ENCODE measurements around the gene NUP214. TPM values are rescaled to one million over a fixed set of nuclear protein-coding genes. Genes with fewer than 3 reads are reported as not detected.

NUP214 gene
- total RNA-seq, 2 donors from 2014 or later, result 44.3 to 55.0 TPM

DNA sequence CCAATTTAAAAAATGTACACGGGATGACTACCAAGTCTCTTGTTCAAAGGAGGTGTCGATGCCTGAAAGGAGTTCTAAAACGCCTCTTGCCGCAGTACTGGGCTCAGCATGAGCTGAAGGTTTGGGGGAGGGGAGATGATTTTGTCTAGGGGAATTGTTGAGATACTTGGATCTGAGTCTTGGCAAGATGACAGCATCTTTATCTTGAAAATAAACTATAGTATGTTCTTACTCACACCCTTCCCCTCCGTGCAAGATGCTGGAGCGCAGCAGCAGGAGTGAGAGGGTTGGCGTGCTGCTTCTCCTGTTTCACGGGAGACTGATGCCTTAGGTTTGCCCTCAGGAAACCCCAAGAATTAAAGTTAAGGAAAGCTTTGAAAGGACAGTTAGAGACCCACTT is 103.6 kb downstream of the NUP214 start:
- H3K4me3 ChIP-seq, result no peak overlapping the region
- peaks cover 0 to 7% of the 10 kb centered on the region in 2 donors for H3K4me1 ChIP-seq (ENCODE audit: control insufficient read depth in 1 of 2, low read depth in 2 of 2)
- H3K36me3 ChIP-seq, result peaks cover 26% of the 10 kb centered on the region
- no peaks in the 10 kb centered on the region for H3K9me3 ChIP-seq
- no peak overlapping the region for H3K27ac ChIP-seq
- no peak for ATAC-seq (ENCODE audit: insufficient number of reproducible peaks, low FRiP score, low read depth)
- TF ChIP-seq, protein P1, sequence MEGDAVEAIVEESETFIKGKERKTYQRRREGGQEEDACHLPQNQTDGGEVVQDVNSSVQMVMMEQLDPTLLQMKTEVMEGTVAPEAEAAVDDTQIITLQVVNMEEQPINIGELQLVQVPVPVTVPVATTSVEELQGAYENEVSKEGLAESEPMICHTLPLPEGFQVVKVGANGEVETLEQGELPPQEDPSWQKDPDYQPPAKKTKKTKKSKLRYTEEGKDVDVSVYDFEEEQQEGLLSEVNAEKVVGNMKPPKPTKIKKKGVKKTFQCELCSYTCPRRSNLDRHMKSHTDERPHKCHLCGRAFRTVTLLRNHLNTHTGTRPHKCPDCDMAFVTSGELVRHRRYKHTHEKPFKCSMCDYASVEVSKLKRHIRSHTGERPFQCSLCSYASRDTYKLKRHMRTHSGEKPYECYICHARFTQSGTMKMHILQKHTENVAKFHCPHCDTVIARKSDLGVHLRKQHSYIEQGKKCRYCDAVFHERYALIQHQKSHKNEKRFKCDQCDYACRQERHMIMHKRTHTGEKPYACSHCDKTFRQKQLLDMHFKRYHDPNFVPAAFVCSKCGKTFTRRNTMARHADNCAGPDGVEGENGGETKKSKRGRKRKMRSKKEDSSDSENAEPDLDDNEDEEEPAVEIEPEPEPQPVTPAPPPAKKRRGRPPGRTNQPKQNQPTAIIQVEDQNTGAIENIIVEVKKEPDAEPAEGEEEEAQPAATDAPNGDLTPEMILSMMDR (IDR thresholded peaks at IDR 0.05), result no peak
- DNase-seq (ENCODE audit: low spot score), result no peak
- no peaks in the 10 kb centered on the region for H3K27me3 ChIP-seq (replicated peaks; ENCODE audit: insufficient read depth)

DNA sequence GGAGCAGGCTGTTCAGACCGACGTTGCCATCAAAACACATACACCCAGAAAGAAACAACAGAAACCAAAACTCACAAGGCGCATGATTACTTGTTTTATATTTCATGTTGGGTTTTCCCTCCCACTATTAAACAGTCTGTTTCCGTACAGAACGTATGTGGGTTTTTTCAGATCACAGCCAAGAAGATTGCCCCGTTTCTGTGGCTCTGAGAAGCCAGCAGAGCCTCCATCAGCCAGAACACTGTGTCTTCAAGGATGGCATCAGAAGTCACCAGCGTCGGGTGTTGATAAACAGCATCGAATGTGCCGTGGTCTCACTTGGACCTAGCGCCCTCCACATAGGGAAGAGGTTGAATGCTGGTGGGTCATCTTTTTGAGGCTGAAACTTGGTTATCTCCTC is 108.2 kb downstream of the NUP214 start:
- peaks cover 24% of the 10 kb centered on the region for H3K36me3 ChIP-seq
- H3K27me3 ChIP-seq (replicated peaks; ENCODE audit: insufficient read depth), result no peaks in the 10 kb centered on the region
- peaks cover 8 to 16% of the 10 kb centered on the region in 2 donors for H3K4me1 ChIP-seq (ENCODE audit: control insufficient read depth in 1 of 2, low read depth in 2 of 2)
- ATAC-seq (ENCODE audit: insufficient number of reproducible peaks, low FRiP score, low read depth) (no peak), DNase-seq (ENCODE audit: low spot score) (no peak)
- H3K27ac ChIP-seq, result no peak overlapping the region
- H3K4me3 ChIP-seq, result no peak overlapping the region
- no peaks in the 10 kb centered on the region for H3K9me3 ChIP-seq
- TF ChIP-seq, protein P1 (IDR thresholded peaks at IDR 0.05), result no peak

DNA sequence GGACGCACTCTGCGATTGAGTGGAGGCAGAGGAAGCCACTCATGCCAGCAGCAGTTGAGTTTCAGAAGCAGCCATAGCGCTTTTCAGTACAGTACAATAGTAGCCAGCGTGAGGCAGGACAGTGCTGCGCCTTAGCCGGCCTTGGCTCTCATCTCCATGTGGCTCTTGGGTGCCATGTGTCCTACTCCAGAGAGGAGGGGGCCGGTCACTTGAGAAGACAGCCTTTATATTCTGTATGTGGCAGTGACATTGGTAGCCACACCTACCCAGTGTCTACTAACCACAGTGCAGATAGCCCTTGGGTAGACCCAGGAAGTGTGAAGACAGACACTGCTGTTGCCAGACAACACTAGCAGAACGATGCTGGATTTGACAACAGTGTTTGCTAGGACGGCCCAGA is 108.6 kb downstream of the NUP214 start:
- Histone ChIP-seq H3K4me1 (ENCODE audit: control insufficient read depth in 1 of 2, low read depth in 2 of 2) (peaks cover 8 to 20% of the 10 kb centered on the region in 2 donors), H3K36me3 (peaks cover 20% of the 10 kb centered on the region), H3K27ac (no peak overlapping the region), H3K9me3 (no peaks in the 10 kb centered on the region), H3K27me3 (replicated peaks; ENCODE audit: insufficient read depth) (no peaks in the 10 kb centered on the region), H3K4me3 (no peak overlapping the region)
- TF ChIP-seq, protein P1 (IDR thresholded peaks at IDR 0.05), result no peak
- DNase-seq (ENCODE audit: low spot score) (no peak), ATAC-seq (ENCODE audit: insufficient number of reproducible peaks, low FRiP score, low read depth) (no peak)

DNA sequence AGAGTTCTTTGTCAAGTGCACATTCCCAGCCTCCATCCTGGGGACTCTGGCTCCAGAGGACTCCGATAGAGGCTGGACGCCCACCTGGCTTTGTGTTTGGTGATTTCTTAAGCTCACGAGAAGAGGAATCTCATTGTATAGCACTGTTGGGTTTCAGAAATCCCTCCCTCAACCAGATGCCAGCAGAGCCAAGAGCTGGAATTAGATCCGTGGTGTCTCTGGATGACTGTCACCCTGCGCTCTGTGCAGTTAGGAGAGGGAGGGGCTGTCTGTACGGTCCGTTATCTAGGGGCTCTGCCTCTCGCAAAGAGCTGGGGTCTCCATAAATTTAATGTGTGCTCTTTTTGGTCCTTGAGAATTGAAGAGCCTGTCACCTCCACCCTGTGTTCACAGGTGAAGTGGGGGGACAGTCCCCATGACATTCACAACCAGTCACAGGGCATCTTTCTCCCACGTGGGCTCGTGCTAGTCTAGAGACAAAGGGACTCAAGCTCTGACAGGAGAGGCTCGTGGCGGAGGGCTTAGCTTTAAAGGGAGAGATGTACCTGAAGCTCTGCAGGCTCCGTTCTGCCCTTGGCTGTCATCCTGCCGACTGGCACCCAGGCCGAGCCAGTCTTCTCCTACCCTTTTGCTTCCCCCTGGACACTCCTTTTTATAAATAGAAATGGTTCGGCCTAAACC is 109.6 kb downstream of the NUP214 start:
- H3K36me3 ChIP-seq, result peaks cover 20% of the 10 kb centered on the region
- peaks cover 8 to 20% of the 10 kb centered on the region in 2 donors for H3K4me1 ChIP-seq (ENCODE audit: control insufficient read depth in 1 of 2, low read depth in 2 of 2)
- DNase-seq (ENCODE audit: low spot score) (no peak), ATAC-seq (ENCODE audit: insufficient number of reproducible peaks, low FRiP score, low read depth) (no peak)
- no peaks in the 10 kb centered on the region for H3K9me3 ChIP-seq
- no peak overlapping the region for H3K4me3 ChIP-seq
- H3K27ac ChIP-seq, result no peak overlapping the region
- H3K27me3 ChIP-seq (replicated peaks; ENCODE audit: insufficient read depth), result no peaks in the 10 kb centered on the region
- TF ChIP-seq, protein P1 (IDR thresholded peaks at IDR 0.05), result no peak

DNA sequence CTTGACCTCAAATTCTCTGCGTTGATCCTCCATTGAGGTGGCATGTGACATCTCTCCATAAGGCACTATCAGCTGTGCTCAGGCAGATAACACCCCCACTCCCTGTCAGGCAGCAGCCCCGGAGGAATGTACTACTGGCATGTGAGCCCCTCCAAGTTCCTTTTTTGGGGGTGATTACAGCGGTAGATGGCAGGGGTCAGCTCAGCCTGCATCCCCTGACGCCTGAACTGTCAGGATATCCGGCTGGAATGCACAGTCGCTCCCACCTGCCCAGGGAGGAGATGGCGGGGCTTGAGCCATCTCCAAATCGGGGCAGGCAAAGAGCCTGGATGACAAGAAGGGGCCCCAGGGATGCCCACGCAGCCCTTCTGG is 110.1 kb downstream of the NUP214 start:
- Histone ChIP-seq H3K4me1 (ENCODE audit: control insufficient read depth in 1 of 2, low read depth in 2 of 2) (peaks cover 8 to 20% of the 10 kb centered on the region in 2 donors), H3K27me3 (replicated peaks; ENCODE audit: insufficient read depth) (no peaks in the 10 kb centered on the region), H3K36me3 (peaks cover 20% of the 10 kb centered on the region), H3K27ac (no peak overlapping the region), H3K4me3 (no peak overlapping the region), H3K9me3 (no peaks in the 10 kb centered on the region)
- TF ChIP-seq, protein P1 (IDR thresholded peaks at IDR 0.05), result no peak
- DNase-seq (ENCODE audit: low spot score) (no peak), ATAC-seq (ENCODE audit: insufficient number of reproducible peaks, low FRiP score, low read depth) (no peak)

Measured in thoracic aorta (tissue), 2 donors.